ENCODE measurements around the gene SNX33. TPM values are rescaled to one million over a fixed set of nuclear protein-coding genes. Genes with fewer than 3 reads are reported as not detected.

Gene SNX33
- total RNA-seq, 1 experiment from 2014 or later: 19.8 TPM

GRCh38 chr15:75649045-75649761 is 1.5 kb downstream of the SNX33 start:
- TF ChIP-seq MAX (CRISPR knock-in tag; IDR thresholded peaks at IDR 0.05) (0 out of 2 replicates have a peak, but pooled peaks have one; percentile 14), TP53 (CRISPR knock-in tag; IDR thresholded peaks at IDR 0.05) (no peak), HMGA2 (CRISPR knock-in tag; IDR thresholded peaks at IDR 0.05) (no peak)
- POLR2A ChIA-PET: interaction anchor here (1.0 kb wide), 1 partner anchor 9 kb away, joined by 5 read pairs; the partner anchor contains the start of gene IMP3
- CTCF ChIA-PET: no interaction called here
- H3K27ac Mint-ChIP-seq: peak overlapping the region; percentile 89; the same call in 1 of the 2 replicates
- DNase-seq (ENCODE audit: low spot score) (no peak), ATAC-seq (no peak)
- H3K4me3 Mint-ChIP-seq: peak overlapping the region; percentile 91
- H3K36me3 Mint-ChIP-seq: peaks cover 15% of the 10 kb centered on the region
- peaks cover 23% of the 10 kb centered on the region for H3K27me3 Mint-ChIP-seq (ENCODE audit: low read depth)
- peaks cover 60% of the 10 kb centered on the region for H3K4me1 Mint-ChIP-seq
- no peaks in the 10 kb centered on the region for H3K9me3 Mint-ChIP-seq

- no peak for ATAC-seq
- H3K27ac Mint-ChIP-seq: peak overlapping the region; percentile 54; the same call in 1 of the 2 replicates
- TF ChIP-seq STAT6 (CRISPR knock-in tag; conservative IDR thresholded peaks at IDR 0.05; ENCODE audit: low read depth): no peak
- TF ChIP-seq ESRRA (CRISPR knock-in tag; IDR thresholded peaks at IDR 0.05; ENCODE audit: borderline replicate concordance): no peak
- no peak for TF ChIP-seq NR2C2 (CRISPR knock-in tag; IDR thresholded peaks at IDR 0.05)
- TF ChIP-seq ATF1 (CRISPR knock-in tag; IDR thresholded peaks at IDR 0.05): no peak
- no peak for TF ChIP-seq FOXK1 (CRISPR knock-in tag; IDR thresholded peaks at IDR 0.05)
- no peak for TF ChIP-seq ZNF532 (CRISPR knock-in tag; IDR thresholded peaks at IDR 0.05; ENCODE audit: borderline replicate concordance)
- TF ChIP-seq MXD4 (CRISPR knock-in tag; IDR thresholded peaks at IDR 0.05; ENCODE audit: borderline replicate concordance): no peak
- no peak for TF ChIP-seq ZNF416 (CRISPR knock-in tag; IDR thresholded peaks at IDR 0.05)
- TF ChIP-seq JAZF1 (CRISPR knock-in tag; IDR thresholded peaks at IDR 0.05): no peak
- no peak for TF ChIP-seq EMX1 (CRISPR knock-in tag; IDR thresholded peaks at IDR 0.05)
- TF ChIP-seq TP53 (CRISPR knock-in tag; IDR thresholded peaks at IDR 0.05): no peak
- no peak for TF ChIP-seq ZBTB21 (CRISPR knock-in tag; IDR thresholded peaks at IDR 0.05; ENCODE audit: borderline replicate concordance)
- no peak for TF ChIP-seq HMGXB4 (CRISPR knock-in tag; IDR thresholded peaks at IDR 0.05)
- no peak for TF ChIP-seq IRF2 (CRISPR knock-in tag; IDR thresholded peaks at IDR 0.05; ENCODE audit: borderline replicate concordance, low read depth)
- TF ChIP-seq MLX (CRISPR knock-in tag; IDR thresholded peaks at IDR 0.05): no peak
- TF ChIP-seq NFE2L1 (CRISPR knock-in tag; IDR thresholded peaks at IDR 0.05): no peak
- no peak for TF ChIP-seq TEAD4 (CRISPR knock-in tag; IDR thresholded peaks at IDR 0.05)
- TF ChIP-seq ZNF396 (CRISPR knock-in tag; IDR thresholded peaks at IDR 0.05; ENCODE audit: borderline replicate concordance): no peak
- no peak for TF ChIP-seq ZNF317 (CRISPR knock-in tag; IDR thresholded peaks at IDR 0.05; ENCODE audit: borderline replicate concordance, low read depth)
- ChIA-PET POLR2A (interaction anchor here (0.8 to 1.0 kb wide), 2 partner anchors 10 to 23 kb away, joined by 3 to 5 read pairs; partner anchors contain the start of gene IMP3), CTCF (interaction anchor here (0.6 kb wide), 1 partner anchor 9 kb away, joined by 3 read pairs; no protein-coding TSS in a partner anchor)
- peaks cover 15% of the 10 kb centered on the region for H3K36me3 Mint-ChIP-seq
- peaks cover 22% of the 10 kb centered on the region for H3K27me3 Mint-ChIP-seq (ENCODE audit: low read depth)
- DNase-seq (ENCODE audit: low spot score): no peak
- H3K4me1 Mint-ChIP-seq: peaks cover 60% of the 10 kb centered on the region
- no peaks in the 10 kb centered on the region for H3K9me3 Mint-ChIP-seq
- peak overlapping the region; percentile 91 for H3K4me3 Mint-ChIP-seq
Measured at GRCh38 chr15:75649848-75650247, 2.1 kb downstream of the SNX33 start.

Data from WTC11 (cell line).